Fibroblast of skin of scalp (primary cell): ENCODE results near the gene EME1.

Experiments
- DNase-seq: peaks from one replicate; pipeline ENCODE4 v3.0.0-alpha.2; 2013

EME1 gene

DNA sequence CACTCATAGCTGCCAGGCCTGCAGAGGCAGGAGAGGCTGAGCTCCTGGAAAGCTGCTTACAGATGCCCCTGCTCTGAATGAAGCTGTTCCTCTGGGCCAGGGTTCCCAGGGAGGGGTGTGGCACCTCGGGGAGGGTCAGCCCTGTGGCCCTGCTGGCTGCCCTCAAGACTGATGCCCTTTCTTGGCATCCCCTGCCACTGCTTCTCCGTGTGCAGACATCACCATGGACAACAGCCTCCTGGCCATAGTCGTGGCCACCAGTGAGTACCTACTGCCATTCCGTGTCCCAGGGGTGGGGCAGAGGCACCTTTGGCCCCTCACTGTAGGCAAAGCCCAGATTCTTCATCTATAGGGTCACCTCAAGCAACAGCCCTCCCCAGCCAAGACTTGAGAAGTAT is 9.0 kb upstream of the EME1 start:
- DNase-seq, result no peak

DNA sequence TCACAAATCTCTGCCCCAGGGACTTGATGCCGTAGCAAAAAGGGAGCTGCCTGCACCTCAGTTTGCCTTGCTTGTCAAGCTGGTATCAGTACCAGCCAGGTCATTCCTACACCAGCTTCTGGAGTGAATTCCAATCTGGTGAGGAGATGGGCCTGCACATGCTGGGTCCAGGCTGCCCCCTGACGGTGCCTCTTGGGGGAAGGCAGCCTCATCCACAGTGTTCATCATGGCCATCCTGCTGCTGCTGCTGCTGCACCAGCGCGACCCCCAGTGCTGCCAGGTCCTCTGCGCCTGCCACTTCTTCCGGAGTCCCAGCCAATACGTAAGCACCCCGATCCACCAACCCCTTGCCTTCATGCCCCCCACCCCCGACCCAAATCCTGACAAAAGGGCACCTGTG is 8.3 kb upstream of the EME1 start:
- DNase-seq, result peak; percentile 54

DNA sequence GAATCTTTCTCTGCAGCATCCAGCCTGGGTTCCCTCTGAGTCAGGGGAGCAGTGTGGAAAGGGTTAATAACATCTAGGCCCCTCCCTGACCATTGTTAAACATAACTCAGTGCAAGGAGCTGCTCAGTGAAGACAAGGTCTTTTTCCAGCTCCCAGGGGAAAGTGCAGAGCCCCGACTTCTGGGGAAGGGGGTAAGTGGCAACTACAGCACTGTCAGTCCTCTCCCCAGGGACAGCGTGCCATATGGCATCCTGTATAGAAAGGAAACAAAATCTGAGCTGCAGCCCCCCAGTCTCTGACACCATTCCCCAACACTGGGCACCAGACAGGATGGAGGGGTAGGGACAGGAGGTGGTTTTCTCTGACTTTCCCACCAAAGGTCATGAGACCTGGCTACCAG is 7.9 kb upstream of the EME1 start:
- no peak for DNase-seq

DNA sequence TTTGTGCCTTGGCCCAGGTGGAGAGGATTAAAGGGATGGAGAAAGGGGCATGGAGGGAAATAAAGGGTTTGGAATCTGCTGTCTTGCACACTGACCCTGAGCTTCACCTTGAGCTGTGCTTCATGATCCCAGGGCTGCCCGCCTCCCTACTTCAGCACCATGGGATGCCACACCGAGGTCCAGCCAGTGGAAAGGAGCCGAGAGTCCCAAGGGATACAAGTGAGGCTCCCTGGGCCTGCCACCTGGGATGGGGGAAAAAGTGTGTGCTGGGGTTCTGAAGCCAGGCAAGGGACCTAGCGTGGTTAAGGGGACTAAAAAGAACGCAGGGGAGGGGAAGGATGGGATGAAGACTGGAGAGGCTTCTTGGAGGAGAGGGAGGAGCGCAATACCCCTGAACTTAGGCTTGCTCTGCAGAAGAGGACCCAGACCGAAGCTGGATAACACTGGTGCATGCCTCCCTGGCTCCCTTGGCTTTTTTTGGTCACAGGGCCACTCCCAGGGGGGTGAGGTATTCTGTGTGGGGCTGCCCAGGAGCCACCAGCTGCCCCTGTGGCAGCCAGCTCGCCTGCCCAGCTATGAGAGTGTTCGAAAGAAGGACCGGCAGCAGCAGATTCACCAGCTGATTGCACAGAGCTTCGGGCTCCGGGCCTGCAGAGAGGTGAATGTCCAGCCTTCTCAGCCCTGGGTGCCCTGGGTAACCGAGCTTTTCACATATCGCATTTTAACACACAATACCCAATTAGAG is 7.2 kb upstream of the EME1 start:
- DNase-seq, result no peak

DNA sequence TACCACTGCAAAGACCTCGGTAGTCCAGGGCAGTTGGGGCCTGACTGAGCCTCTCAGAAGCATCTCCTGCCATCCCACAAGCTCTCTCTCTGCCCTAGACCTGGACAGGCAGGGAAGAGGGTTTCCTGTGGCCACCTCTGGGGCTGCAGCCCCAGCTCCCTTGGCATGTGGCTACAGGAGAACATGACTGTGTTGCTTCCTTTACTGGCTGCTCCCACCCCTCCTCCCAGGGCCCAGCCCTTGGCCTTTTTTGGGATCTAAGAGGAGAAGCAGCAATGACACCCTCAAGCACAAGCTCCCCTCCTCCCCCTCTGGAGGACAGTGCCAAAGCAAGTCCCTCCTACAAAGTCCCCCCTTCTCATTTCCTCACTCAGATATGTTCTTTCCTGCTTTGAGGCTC is 5.6 kb upstream of the EME1 start:
- DNase-seq, result no peak

DNA sequence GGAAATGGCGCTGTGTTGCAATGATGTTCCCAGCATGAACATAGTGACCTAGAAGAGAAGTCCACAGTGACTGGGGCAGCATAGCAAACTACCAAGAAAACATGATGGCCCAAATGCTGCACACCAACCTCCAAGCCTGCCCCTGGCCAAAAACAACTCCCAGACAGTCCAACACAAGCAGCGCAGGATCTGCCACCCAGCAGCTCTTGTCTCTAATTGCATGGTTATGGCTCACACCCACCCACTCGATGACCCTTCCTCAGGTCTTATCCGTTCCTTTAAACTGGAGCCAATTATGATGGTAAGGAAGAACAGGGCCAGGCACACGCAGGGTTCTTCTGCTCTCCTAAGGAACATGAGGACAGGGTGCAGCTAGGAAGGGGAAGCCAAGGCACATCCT is 3.0 kb upstream of the EME1 start:
- no peak for DNase-seq

DNA sequence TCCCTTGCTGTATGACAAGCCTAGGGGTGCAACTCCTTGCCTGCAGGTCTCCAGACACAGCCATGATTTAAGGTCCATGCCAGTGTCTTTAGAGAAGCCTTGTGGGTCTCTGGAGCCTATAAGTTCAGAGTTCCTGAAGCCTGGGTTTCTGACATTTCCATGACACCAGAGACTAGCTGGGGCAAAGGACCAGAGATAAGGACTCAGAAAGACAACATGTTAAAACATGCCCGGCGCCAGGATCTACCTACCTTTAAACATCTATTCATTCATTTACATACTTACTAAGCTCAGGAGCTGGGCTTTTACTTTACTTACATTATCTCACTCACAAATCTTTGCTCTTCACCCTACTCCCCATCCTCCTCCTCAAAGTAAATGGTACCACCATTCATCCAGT is 1.5 kb upstream of the EME1 start:
- no peak for DNase-seq

DNA sequence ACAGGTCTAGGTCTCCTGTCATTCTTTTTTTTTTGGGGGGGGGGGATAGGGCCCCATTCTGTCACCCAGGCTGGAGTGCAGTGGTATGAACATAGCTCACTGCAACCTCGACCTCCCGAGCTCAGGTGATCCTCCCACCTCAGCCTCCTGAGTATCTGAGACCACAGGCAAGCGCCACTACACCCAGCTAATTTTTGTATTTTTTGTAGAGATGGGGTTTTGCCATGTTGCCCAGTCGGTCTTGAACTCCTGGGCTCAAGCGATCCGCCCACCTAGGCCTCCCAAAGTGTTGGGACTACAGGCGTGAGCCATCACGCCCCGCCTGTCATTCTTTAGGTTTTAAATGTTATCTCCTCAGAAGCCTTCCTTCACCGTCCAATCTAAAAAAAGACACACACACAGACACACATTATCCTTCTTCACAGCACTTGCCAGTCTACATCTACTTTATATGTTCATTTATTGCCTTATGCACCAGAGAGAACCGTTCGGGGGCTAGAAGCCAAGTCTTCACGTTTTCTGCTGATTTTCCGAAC is 739 bp upstream of the EME1 start:
- no peak for DNase-seq

DNA sequence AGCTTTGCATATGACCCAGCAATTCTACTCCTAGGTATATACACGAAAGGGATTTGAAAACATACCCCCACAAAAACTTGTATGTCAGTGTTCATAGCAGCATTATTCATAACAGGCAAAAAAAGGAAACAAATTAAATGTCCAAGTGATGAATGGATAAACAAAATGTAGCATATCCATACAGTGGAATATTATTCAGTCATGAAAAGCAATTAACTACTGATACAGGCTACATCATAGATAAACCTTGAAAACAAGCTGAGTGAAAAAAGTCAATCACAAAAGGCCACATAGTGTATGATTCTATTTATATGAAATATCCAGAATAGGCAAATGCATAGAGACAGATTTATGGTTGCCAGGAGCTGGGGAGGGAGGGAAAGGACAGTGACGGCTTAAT is 676 bp downstream of the EME1 start:
- no peak for DNase-seq

DNA sequence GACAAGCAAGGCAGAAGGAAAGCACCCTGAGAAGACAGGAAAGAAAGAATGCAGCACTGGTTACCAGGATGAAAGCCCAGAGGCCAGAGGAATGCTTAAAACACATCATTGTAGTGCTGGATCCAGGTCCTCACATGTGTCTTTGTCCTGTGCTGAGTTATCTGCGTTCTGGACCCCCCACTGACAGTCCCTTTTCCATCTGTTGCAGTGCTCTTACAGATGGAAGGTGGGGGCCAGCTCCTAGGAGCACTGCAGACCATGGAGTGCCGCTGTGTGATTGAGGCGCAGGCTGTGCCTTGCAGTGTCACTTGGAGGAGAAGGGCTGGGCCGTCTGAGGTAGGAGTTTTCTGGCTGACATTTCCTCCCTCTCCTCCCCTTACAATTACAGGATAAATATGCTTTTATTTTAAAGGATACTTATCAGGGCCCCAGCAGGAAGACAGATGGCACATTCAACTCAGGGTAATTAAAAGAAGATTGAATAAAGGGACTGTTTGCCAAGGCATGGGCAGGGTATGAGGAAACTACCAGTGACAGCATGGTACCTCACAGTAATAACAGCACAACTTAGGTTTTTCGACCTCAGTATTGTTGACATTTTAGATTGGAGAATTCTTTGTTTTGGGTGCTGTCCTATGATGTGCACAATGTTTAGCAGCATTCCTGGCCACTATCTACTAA is 3.0 kb downstream of the EME1 start:
- no peak for DNase-seq

DNA sequence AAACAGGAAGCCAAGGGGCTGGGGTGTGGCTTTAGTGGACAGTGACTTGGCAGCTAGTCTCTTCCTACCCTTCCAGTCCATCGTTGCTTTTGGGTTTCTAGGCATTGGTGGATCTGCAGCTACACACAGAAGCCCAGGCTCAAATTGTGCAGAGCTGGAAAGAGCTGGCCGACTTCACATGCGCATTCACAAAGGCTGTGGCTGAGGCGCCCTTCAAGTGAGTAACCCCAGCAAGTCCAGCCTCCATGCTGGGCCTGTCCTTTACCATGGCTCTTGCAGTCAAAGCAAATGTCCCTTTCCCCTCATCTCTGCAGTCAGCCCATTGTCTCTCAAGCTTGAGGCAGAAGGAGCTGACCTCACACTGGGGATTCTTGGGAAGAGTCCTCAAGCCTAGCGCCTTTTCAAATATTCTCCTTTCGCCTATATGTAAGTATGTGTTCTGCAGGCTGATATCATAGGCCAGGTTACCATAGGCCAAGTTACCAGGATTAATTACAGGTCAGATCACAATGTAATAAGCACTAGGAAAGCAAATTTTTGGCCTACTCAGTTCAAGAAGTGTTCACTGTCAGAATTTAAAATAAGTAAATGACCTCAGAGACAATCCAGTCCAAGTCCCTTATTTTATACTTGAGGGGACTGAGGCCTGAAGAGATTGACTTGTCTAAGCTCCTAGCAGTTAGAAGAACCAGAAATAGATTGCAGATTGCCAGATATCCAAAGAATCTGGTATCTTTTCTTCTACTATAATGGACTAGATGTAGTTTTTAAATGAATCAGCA is 6.5 kb downstream of the EME1 start:
- DNase-seq, result no peak

DNA sequence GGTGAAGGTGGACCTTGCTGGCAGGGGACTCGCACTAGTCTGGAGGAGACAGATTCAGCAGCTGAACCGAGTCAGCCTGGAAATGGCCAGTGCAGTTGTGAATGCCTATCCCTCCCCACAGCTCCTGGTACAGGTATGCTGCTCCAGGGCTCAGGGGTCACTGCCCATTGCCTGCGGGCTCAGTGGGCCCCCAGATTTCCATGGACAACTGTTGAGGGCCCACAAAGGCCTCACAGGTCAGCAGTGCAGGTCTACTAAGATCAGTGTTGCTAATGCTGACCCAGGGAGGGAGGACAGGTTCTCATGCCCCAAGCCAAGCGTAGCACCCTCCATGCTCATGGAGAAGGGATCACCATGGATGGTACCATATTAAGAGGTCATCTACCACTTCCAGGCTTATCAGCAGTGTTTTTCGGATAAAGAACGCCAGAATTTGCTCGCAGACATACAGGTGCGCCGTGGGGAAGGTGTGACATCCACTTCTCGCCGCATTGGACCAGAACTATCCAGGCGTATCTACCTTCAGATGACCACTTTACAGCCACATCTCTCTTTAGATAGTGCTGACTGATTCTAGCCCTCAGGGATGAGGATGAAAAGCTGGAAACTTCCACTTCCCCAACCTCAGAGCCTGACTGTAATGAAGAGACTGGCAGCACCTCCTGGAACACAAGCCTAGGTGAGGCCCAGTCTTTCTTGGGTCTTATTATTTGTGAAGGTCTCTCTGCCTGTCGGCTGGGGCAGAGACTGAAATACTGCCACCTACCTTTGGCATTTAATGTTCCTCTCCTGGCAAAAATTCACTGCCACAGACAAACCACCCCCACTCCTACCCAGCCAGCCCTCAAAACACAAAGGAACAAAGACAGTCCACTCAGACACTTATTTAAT is 7.6 kb downstream of the EME1 start:
- no peak for DNase-seq

DNA sequence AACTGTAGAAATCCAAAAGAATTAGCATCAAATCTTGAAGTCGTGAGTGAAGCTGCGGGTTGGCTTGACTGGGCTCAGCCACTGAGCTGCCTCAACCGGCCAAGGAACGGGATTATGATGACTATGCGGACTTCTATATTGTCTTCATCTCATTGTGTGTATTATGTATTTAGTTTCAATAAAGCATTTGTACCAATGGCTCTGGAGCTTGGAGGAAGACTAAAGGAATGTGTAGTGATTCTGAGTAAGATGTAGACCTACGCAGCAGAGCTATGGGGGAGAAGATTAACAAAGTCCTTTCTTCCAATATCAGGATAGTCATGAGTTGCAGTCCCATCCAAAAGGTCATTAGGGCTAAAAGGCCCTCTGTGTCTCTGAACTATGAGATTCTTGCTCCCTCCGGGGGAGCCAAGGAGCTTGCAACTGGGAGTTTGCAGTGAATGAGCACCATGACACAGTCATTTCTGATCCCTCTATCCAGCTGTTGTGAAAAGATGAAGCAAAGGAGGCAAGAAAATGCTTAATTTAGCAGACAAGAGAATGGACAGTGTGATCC is 8.3 kb downstream of the EME1 start:
- DNase-seq, result no peak

DNA sequence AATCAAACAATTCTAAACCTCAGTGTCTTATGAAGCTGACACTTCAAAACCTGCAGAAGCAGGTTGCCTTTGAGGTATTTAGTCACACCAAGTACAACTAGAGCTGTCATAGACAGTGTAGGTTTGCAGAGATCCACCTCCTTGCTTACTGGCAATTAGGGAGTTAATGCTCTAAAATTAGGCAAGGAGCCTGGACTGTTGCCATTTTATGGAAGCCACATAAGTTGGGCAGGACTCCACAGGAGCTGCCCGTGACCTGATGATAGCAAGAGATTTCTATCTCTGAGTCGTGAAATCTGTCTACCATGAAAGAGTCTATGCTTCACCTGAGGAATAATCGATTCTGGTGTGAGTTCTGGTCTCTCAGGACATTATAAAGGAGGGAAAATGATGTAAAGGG is 8.9 kb downstream of the EME1 start:
- DNase-seq, result no peak

DNA sequence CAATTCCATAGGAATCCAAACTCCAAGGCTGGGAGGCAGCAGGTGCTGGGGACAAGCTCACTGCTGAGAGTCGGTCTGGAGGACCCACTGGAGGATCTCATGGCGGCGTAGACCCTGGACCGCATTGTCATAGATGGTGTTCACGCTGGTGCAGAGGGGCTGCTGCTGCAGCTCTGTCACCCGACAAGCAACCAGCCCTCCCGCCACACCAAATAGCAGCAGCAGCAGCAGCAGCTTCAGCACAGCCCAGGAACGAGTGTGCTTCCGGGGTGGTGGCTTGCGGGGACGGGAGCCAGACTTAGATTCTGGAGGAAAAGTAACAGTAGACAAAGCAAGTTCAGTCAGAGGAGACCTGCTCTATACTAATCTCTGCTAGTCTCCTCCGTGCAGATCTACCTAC is 9.9 kb downstream of the EME1 start:
- DNase-seq, result no peak

DNA sequence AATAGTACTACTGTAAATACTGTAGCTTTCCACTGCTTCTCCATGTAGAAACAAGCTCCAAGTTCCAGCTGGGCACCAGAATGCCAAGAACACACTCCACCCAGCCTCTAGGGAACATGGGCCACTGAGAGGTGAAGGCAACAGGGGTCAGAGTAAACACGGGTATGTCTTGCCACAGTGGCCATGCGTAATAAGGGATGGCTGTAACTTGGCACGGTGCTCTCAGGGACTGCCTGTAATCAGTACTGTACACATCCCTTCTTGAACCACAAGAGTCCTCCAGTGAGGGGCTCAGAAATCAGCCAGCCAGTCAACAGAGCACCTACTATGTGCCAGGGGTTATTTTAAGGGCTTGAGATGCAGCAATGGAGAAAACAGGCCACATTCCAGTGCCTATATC is 13.5 kb downstream of the EME1 start:
- DNase-seq, result no peak

DNA sequence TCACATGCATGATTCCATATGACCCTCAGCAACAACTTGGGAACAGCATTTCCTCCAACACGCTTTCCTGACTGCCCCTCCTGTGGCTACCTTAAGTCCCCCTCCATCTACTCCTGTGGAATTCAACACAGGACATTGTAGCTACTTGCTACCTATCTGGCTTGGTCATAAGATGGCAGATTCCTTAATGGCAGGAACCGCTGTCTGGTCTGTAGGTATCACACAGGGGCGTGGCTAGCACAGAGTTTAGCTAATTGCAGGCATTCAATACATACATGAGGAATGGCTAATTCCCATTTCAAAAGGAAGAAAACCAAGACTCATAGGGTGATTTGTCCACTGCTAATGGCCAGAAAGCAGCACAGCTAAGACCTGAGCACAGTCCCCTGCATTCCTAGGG is 15.7 kb downstream of the EME1 start:
- DNase-seq, result no peak

DNA sequence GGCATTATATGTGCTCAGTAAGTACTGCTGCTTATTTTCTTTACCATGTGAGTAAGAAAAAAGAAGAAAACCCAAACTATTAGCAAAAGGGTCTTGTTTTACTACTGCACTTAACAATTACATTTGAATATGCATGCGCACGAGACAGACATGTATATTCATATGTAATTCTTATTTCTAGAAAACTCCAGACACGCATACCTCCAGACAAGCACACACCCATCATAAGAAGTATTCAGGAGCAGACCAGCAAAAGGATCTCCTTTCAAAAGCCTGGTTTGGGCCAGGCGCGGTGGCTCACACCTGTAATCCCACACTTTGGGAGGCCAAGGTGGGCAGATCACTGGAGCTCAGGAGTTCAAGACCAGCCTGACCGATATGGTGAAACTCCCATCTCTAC is 16.5 kb downstream of the EME1 start:
- no peak for DNase-seq

DNA sequence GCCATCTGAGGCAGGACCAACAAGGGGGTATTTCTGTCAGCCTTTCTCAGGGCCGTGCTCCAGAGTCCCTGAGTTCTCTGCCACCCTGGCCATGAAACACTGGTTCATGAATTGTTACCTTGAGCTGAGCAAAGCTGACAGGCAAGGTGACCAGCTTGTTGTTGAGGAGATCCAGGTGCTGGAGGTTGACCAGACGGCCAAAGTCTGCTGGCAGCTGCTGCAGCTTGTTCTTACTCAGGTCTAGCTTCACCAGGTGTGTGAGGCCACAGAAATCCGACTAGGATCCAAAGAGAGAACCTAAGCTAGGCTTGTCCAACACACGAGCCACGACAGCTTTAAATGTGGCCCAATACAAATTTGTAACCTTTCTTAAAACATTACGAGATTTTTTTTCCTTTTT is 19.6 kb downstream of the EME1 start:
- DNase-seq, result no peak

DNA sequence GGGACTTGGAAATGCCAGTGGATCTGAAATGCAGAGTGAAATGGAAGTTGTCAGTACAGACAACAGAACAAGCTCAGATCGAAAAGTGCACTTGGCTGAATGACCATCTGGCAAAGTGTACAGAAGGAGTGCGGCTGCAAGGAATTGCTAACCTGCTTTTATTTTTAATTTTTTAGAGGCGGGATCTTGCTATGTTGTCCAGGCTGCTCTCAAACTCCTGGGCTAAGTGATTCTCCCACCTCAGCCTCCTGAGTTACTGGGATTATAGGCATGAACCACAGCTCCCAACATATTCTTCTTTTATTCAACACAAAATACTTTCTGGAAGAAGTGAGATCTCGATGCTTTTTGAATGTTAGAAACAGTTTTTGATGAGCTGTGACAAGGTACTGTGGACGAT is 20.7 kb downstream of the EME1 start:
- no peak for DNase-seq

DNA sequence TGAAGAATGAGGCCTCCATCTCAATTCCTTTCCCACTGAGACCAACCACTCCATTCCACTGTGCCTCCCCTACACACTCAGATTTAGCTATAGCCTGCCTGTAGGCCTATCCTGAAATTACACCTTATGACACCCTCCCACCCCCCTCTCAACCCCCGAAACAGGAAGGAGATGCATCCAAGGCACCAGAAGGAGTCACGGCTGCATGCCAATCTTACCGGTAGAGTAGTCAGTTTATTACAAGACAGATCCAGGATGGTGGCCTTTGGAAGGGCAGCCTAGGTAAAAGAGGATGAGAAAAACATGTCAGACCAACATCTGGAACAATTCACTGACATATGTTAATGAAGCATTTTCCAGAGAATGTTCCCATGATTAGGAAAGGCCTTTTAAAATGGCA is 21.7 kb downstream of the EME1 start:
- peak; percentile 16 for DNase-seq
